Bronchial epithelial cell (primary cell): ENCODE data around the gene ACR. TPM values are rescaled to one million over a fixed set of nuclear protein-coding genes. Genes with fewer than 3 reads are reported as not detected.

Experiments used
- DNase-seq: peaks from one replicate; pipeline ENCODE4 v3.0.0-alpha.2; 2010; ENCODE audit warnings: low read depth
- FAIRE-seq: peaks from 2 replicates; lab custom pipeline; 2011; peaks lifted over from hg19 to GRCh38; lab: Jason Lieb, UNC
- H3K27me3 ChIP-seq: 2 replicates; pipeline ENCODE4 v1.5.1; 2011; ENCODE audit warnings: low read length; ENCODE audit not compliant: control insufficient read depth, insufficient read depth
- H3K36me3 ChIP-seq: 2 replicates; pipeline ENCODE4 v1.5.1; 2011; ENCODE audit warnings: low read length; ENCODE audit not compliant: control insufficient read depth, insufficient read depth
- H3K4me3 ChIP-seq: 2 replicates; pipeline ENCODE4 v1.5.1; 2011; ENCODE audit warnings: mild to moderate bottlenecking, low read depth, low read length, control low read depth
- total RNA-seq: library from RNA; depleted of rRNA; stranded (reverse); fragments of >200 nt; gene quantifications from 2 replicates; pipeline ENCODE4 v1.2.1, GENCODE V29; 2014
- TF ChIP-seq, protein P1 (sequence below): IDR thresholded peaks from 2 replicates; pipeline ENCODE4 v1.5.1; 2011; ENCODE audit warnings: mild to moderate bottlenecking, moderate library complexity, low read length, control low read depth, inconsistent platforms; ENCODE audit not compliant: insufficient read depth, severe bottlenecking

The ACR gene
- total RNA-seq, 1 donor from 2014 or later: not detected

- no peak for FAIRE-seq
- Histone ChIP-seq H3K27me3 (peaks cover 1% of the 10 kb centered on the region), H3K36me3 (peaks cover 6% of the 10 kb centered on the region), H3K4me3 (no peak overlapping the region)
- TF ChIP-seq, protein P1, sequence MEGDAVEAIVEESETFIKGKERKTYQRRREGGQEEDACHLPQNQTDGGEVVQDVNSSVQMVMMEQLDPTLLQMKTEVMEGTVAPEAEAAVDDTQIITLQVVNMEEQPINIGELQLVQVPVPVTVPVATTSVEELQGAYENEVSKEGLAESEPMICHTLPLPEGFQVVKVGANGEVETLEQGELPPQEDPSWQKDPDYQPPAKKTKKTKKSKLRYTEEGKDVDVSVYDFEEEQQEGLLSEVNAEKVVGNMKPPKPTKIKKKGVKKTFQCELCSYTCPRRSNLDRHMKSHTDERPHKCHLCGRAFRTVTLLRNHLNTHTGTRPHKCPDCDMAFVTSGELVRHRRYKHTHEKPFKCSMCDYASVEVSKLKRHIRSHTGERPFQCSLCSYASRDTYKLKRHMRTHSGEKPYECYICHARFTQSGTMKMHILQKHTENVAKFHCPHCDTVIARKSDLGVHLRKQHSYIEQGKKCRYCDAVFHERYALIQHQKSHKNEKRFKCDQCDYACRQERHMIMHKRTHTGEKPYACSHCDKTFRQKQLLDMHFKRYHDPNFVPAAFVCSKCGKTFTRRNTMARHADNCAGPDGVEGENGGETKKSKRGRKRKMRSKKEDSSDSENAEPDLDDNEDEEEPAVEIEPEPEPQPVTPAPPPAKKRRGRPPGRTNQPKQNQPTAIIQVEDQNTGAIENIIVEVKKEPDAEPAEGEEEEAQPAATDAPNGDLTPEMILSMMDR: no peak
- no peak for DNase-seq
These were observed 12.4 kb upstream of the ACR start for GRCh38 chr22:50725597-50725996.

- H3K27me3 ChIP-seq: no peaks in the 10 kb centered on the region
- no peak overlapping the region for H3K4me3 ChIP-seq
- TF ChIP-seq, protein P1: no peak
- no peak for DNase-seq
- peaks cover 6% of the 10 kb centered on the region for H3K36me3 ChIP-seq
- FAIRE-seq: no peak
These were observed 11.2 kb upstream of the ACR start for GRCh38 chr22:50726643-50727340.

GRCh38 chr22:50727678-50728522, 10.1 kb upstream of the ACR start:
- DNase-seq (no peak), FAIRE-seq (no peak)
- Histone ChIP-seq H3K36me3 (peaks cover 6% of the 10 kb centered on the region), H3K4me3 (no peak overlapping the region), H3K27me3 (no peaks in the 10 kb centered on the region)
- TF ChIP-seq, protein P1: no peak

GRCh38 chr22:50728523-50728931, 9.5 kb upstream of the ACR start:
- no peak for FAIRE-seq
- Histone ChIP-seq H3K4me3 (no peak overlapping the region), H3K36me3 (peaks cover 5% of the 10 kb centered on the region), H3K27me3 (no peaks in the 10 kb centered on the region)
- DNase-seq: no peak
- TF ChIP-seq, protein P1: no peak

DNA sequence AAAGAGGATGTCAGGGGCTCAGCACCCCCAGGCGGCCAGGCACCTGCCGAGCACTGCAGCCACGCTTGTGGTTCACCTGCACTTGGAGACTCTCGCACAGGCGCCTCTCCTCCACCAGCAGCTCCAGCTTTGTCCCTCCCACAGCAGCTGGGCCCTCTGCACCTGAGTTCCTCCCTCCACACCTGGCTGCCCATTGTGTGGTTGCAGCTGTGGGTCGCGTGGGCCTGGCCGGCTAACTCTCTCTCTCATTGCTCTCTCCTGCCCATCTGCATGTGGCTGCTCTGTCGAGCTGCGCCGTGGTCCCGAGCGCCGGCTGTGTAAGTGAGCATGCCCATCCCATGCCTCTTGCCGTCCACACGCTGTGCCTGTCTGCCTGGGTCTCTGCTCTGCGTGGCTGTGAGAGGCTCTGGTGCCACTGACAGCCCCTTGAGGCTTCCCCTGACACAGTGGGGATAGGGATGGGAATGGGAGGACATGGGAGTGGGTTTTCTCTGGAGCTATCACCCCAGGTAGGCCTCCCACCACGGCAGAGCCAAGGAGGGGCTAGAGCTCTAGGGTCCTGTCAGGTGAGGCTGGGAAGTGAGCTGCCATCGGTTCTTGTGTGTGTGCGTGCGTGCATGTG, 8.5 kb upstream of the ACR start:
- DNase-seq (no peak), FAIRE-seq (no peak)
- TF ChIP-seq, protein P1: no peak
- Histone ChIP-seq H3K4me3 (no peak overlapping the region), H3K36me3 (no peaks in the 10 kb centered on the region), H3K27me3 (no peaks in the 10 kb centered on the region)
